ENCODE measurements around the gene FOSB.

FOSB gene

GRCh38 chr19:45502111-45502510, 34.3 kb downstream of the FOSB start:
- TF ChIP-seq CTCF (IDR thresholded peaks at IDR 0.05; ENCODE audit: low read depth, low read length): no peak
- no peak for TF ChIP-seq EZH2phosphoT487 (IDR thresholded peaks at IDR 0.05; ENCODE audit: low read depth)
- H2AFZ ChIP-seq (ENCODE audit: low read depth, low read length): peak overlapping the region; percentile 25; the same call in 1 of the 2 replicates
- peaks cover 38% of the 10 kb centered on the region for H3K4me1 ChIP-seq (ENCODE audit: low read length)
- peak overlapping the region; percentile 86 for H3K27ac ChIP-seq (ENCODE audit: low read length)
- H3K36me3 ChIP-seq (replicated peaks; ENCODE audit: low read depth, low read length): no peaks in the 10 kb centered on the region
- peak overlapping the region; percentile 81 for H3K4me2 ChIP-seq (ENCODE audit: low read length)
- H3K9ac ChIP-seq (ENCODE audit: low read length): peak overlapping the region; percentile 60
- H3K4me3 ChIP-seq (ENCODE audit: low read length): peak overlapping the region; percentile 61
- no peaks in the 10 kb centered on the region for H4K20me1 ChIP-seq (ENCODE audit: insufficient read depth, low read length)
- 0 out of 2 replicates have a peak, but pooled peaks cover 4% of the 10 kb centered on the region for H3K79me2 ChIP-seq (ENCODE audit: low read length)
- no peaks in the 10 kb centered on the region for H3K9me3 ChIP-seq (ENCODE audit: insufficient read depth, low read length)
- no peaks in the 10 kb centered on the region for H3K27me3 ChIP-seq (ENCODE audit: low read depth, low read length)

- peaks cover 38% of the 10 kb centered on the region for H3K4me1 ChIP-seq (ENCODE audit: low read length)
- H3K9me3 ChIP-seq (ENCODE audit: insufficient read depth, low read length): no peaks in the 10 kb centered on the region
- peaks cover 4% of the 10 kb centered on the region for H3K36me3 ChIP-seq (replicated peaks; ENCODE audit: low read depth, low read length)
- H3K79me2 ChIP-seq (ENCODE audit: low read length): peaks cover 21% of the 10 kb centered on the region
- no peak overlapping the region for H3K27ac ChIP-seq (ENCODE audit: low read length)
- no peak overlapping the region for H2AFZ ChIP-seq (ENCODE audit: low read depth, low read length)
- H3K4me2 ChIP-seq (ENCODE audit: low read length): no peak overlapping the region
- no peaks in the 10 kb centered on the region for H4K20me1 ChIP-seq (ENCODE audit: insufficient read depth, low read length)
- H3K4me3 ChIP-seq (ENCODE audit: low read length): no peak overlapping the region
- no peaks in the 10 kb centered on the region for H3K27me3 ChIP-seq (ENCODE audit: low read depth, low read length)
- TF ChIP-seq EZH2phosphoT487 (IDR thresholded peaks at IDR 0.05; ENCODE audit: low read depth) (no peak), CTCF (IDR thresholded peaks at IDR 0.05; ENCODE audit: low read depth, low read length) (no peak)
- H3K9ac ChIP-seq (ENCODE audit: low read length): no peak overlapping the region
Observed at GRCh38 chr19:45503909-45504308, 36.1 kb downstream of the FOSB start.

- Histone ChIP-seq H3K4me1 (ENCODE audit: low read length) (peaks cover 46% of the 10 kb centered on the region), H3K4me2 (ENCODE audit: low read length) (peak overlapping the region; percentile 98), H4K20me1 (ENCODE audit: insufficient read depth, low read length) (0 out of 2 replicates have a peak, but pooled peaks cover 6% of the 10 kb centered on the region), H3K9me3 (ENCODE audit: insufficient read depth, low read length) (no peaks in the 10 kb centered on the region), H3K27ac (ENCODE audit: low read length) (no peak overlapping the region), H3K79me2 (ENCODE audit: low read length) (peaks cover 35% of the 10 kb centered on the region), H3K4me3 (ENCODE audit: low read length) (peak overlapping the region; percentile 89), H3K9ac (ENCODE audit: low read length) (peak overlapping the region; percentile 93; the same call in 1 of the 2 replicates), H2AFZ (ENCODE audit: low read depth, low read length) (no peak overlapping the region), H3K27me3 (ENCODE audit: low read depth, low read length) (no peaks in the 10 kb centered on the region), H3K36me3 (replicated peaks; ENCODE audit: low read depth, low read length) (peaks cover 10% of the 10 kb centered on the region)
- TF ChIP-seq CTCF (IDR thresholded peaks at IDR 0.05; ENCODE audit: low read depth, low read length) (no peak), EZH2phosphoT487 (IDR thresholded peaks at IDR 0.05; ENCODE audit: low read depth) (no peak)
Observed at GRCh38 chr19:45505151-45505995, 37.6 kb downstream of the FOSB start.

- TF ChIP-seq CTCF (IDR thresholded peaks at IDR 0.05; ENCODE audit: low read depth, low read length): no peak
- TF ChIP-seq EZH2phosphoT487 (IDR thresholded peaks at IDR 0.05; ENCODE audit: low read depth): no peak
- Histone ChIP-seq H3K4me3 (ENCODE audit: low read length) (peak overlapping the region; percentile 89), H3K9me3 (ENCODE audit: insufficient read depth, low read length) (no peaks in the 10 kb centered on the region), H3K27ac (ENCODE audit: low read length) (peak overlapping the region; percentile 86), H3K36me3 (replicated peaks; ENCODE audit: low read depth, low read length) (peaks cover 10% of the 10 kb centered on the region), H3K4me1 (ENCODE audit: low read length) (peaks cover 46% of the 10 kb centered on the region), H3K79me2 (ENCODE audit: low read length) (peaks cover 41% of the 10 kb centered on the region), H3K4me2 (ENCODE audit: low read length) (peak overlapping the region; percentile 98), H4K20me1 (ENCODE audit: insufficient read depth, low read length) (peaks cover 6% of the 10 kb centered on the region), H3K27me3 (ENCODE audit: low read depth, low read length) (no peaks in the 10 kb centered on the region), H3K9ac (ENCODE audit: low read length) (peak overlapping the region; percentile 93), H2AFZ (ENCODE audit: low read depth, low read length) (peak overlapping the region; percentile 71; the same call in 1 of the 2 replicates)
Observed at GRCh38 chr19:45505996-45506245, 38.1 kb downstream of the FOSB start.

All from OCI-LY3 (cell line).